Measurements from ENCODE around the gene INPP5E. TPM values are rescaled to one million over a fixed set of nuclear protein-coding genes. Genes with fewer than 3 reads are reported as not detected.

The INPP5E gene
- total RNA-seq, 3 donors from 2014 or later (not counting 1 experiment from before 2014, with no cell fraction given): 12.1 to 15.7 (median 14.4) TPM

DNA sequence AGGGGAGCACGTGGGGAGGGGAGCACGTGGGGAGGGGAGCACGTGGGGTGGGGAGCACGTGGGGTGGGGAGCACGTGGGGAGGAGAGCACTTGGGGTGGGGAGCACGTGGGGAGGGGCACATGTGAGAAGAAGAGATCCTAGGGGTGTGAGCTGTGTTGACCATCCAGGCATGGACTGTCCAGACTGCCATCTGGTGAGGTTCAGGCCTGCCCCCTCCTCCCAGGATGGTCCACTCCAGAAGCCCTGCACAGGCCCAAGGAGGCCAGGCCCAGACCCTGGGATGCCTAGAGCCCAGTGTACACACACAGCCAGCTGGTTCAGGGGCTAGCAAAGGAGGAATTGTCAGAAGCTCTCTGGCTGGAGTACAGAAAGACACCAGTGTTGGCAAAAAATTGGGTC, 42.0 kb downstream of the INPP5E start:
- peaks cover 29% of the 10 kb centered on the region for H3K4me1 ChIP-seq (ENCODE audit: control insufficient read depth, insufficient read depth, low read length)
- Mint-ChIP-seq H3K27me3 (ENCODE audit: low read depth in 2 of 2) (no peaks in the 10 kb centered on the region), H3K4me1 (peaks cover 12 to 20% of the 10 kb centered on the region in 2 donors), H3K9me3 (no peaks in the 10 kb centered on the region), H3K36me3 (no peaks in the 10 kb centered on the region), H3K27ac (no peak overlapping the region), H3K4me3 (no peak overlapping the region)
- DNase-seq (no peak), ATAC-seq (no peak)
- intact Hi-C loops (cut with micrococcal nuclease): no loop called here
- 90% methylated on average over 6 of the region's 6 CpGs for WGBS (ENCODE audit: insufficient coverage)
- no peaks in the 10 kb centered on the region for H3K27me3 ChIP-seq (ENCODE audit: control insufficient read depth, insufficient read depth, low read length)
- H3K9me3 ChIP-seq (ENCODE audit: control insufficient read depth, insufficient read depth, low read length): no peaks in the 10 kb centered on the region
- H3K27ac ChIP-seq (ENCODE audit: low read length): no peak overlapping the region
- H3K36me3 ChIP-seq (ENCODE audit: control insufficient read depth, insufficient read depth, low read length): peaks cover 37% of the 10 kb centered on the region
- H3K4me3 ChIP-seq (ENCODE audit: low read length): no peak overlapping the region
- TF ChIP-seq, protein P1, sequence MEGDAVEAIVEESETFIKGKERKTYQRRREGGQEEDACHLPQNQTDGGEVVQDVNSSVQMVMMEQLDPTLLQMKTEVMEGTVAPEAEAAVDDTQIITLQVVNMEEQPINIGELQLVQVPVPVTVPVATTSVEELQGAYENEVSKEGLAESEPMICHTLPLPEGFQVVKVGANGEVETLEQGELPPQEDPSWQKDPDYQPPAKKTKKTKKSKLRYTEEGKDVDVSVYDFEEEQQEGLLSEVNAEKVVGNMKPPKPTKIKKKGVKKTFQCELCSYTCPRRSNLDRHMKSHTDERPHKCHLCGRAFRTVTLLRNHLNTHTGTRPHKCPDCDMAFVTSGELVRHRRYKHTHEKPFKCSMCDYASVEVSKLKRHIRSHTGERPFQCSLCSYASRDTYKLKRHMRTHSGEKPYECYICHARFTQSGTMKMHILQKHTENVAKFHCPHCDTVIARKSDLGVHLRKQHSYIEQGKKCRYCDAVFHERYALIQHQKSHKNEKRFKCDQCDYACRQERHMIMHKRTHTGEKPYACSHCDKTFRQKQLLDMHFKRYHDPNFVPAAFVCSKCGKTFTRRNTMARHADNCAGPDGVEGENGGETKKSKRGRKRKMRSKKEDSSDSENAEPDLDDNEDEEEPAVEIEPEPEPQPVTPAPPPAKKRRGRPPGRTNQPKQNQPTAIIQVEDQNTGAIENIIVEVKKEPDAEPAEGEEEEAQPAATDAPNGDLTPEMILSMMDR (IDR thresholded peaks at IDR 0.05): no peak

DNA sequence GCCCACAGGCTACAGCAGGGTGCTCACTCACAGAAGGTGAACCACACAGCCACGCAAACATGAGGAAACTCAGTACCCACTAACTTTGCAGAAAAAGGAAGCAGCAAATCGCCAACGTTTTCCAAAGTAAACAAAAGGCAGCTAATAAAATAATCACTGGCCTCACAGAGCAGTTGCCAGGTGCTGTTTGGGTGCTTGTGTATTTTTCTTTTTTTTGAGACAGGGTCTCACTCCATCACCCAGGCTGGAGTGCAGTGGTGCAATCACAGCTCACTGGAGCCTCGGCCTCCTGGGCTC, 43.5 kb downstream of the INPP5E start:
- H3K27ac Mint-ChIP-seq: no peak overlapping the region
- WGBS (ENCODE audit: insufficient coverage): 92% methylated on average over 4 of the region's 4 CpGs
- intact Hi-C loops (cut with micrococcal nuclease): no loop called here
- H3K9me3 Mint-ChIP-seq: no peaks in the 10 kb centered on the region
- Histone ChIP-seq H3K4me1 (ENCODE audit: control insufficient read depth, insufficient read depth, low read length) (peaks cover 25% of the 10 kb centered on the region), H3K27me3 (ENCODE audit: control insufficient read depth, insufficient read depth, low read length) (no peaks in the 10 kb centered on the region), H3K36me3 (ENCODE audit: control insufficient read depth, insufficient read depth, low read length) (peaks cover 42% of the 10 kb centered on the region), H3K9me3 (ENCODE audit: control insufficient read depth, insufficient read depth, low read length) (no peaks in the 10 kb centered on the region), H3K27ac (ENCODE audit: low read length) (no peak overlapping the region), H3K4me3 (ENCODE audit: low read length) (no peak overlapping the region)
- H3K4me1 Mint-ChIP-seq: peaks cover 12 to 16% of the 10 kb centered on the region in 2 donors
- ATAC-seq: no peak
- H3K4me3 Mint-ChIP-seq: no peak overlapping the region
- no peaks in the 10 kb centered on the region for H3K36me3 Mint-ChIP-seq
- TF ChIP-seq, protein P1 (IDR thresholded peaks at IDR 0.05): no peak
- no peaks in the 10 kb centered on the region for H3K27me3 Mint-ChIP-seq (ENCODE audit: low read depth in 2 of 2)
- DNase-seq: no peak

DNA sequence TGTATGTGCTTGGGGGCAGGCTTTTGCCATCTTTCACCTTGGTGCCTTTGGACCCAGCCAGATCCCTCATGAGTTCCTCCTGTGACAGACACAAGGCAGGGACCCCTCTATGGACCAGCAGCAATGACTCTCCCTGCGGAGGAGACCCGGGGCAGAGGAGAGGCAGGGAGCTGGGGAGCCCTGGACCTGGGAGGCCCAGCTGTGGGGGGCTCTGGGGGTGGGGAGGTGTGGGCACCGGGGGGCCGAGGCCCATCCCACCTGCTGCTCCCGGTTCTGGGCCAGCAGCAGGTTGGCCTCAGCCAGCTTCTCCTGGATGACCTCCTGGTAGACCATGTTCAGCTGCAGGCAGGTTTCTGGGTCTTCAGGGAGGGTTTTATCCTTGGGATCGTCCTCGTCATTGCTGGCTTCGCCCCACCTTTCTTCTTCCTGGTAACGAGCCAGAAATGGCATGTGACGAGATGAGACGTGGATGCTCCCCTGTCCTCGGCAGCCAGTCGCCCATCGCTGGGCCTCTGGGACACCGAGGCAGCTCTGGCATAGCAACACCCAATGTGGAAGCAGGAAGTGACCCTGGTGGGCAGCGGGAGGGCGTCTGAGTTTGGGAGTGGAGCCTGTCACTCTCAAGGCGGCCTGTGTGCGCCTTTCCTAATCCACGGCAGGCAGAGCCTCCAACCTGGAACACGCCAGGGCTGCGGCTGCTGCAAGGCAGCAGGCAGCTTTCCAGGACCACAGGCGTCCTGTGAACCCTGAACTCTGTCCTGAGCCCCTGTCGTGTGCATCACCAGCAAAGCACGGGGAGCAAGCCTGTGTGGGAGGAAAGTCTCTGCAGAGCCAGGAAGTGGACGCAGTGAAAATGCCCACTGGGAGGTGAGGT, 44.1 kb downstream of the INPP5E start:
- TF ChIP-seq, protein P1 (IDR thresholded peaks at IDR 0.05): no peak
- WGBS (ENCODE audit: insufficient coverage): 98% methylated on average over 26 of the region's 26 CpGs

DNA sequence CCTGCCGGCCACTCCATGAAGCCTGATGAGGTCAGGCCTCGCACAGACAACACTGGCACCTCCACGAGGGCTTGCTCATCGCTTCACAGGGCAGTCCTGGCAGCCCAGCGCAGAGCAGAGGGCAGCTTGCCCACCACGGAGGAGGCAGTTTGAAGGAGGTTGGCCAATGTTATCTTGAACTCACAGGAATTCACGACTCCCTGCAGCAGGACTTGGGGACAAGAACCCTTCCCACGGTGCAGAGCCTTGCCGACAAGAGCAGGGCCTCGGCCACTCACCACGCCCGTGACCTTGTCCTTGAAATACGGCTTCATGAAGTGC, 44.7 kb downstream of the INPP5E start:
- no peaks in the 10 kb centered on the region for H3K36me3 Mint-ChIP-seq
- 95% methylated on average over 13 of the region's 13 CpGs for WGBS (ENCODE audit: insufficient coverage)
- H3K27me3 Mint-ChIP-seq (ENCODE audit: low read depth in 2 of 2): no peaks in the 10 kb centered on the region
- no peak overlapping the region for H3K27ac Mint-ChIP-seq
- Histone ChIP-seq H3K4me1 (ENCODE audit: control insufficient read depth, insufficient read depth, low read length) (peaks cover 17% of the 10 kb centered on the region), H3K36me3 (ENCODE audit: control insufficient read depth, insufficient read depth, low read length) (peaks cover 42% of the 10 kb centered on the region), H3K9me3 (ENCODE audit: control insufficient read depth, insufficient read depth, low read length) (no peaks in the 10 kb centered on the region), H3K4me3 (ENCODE audit: low read length) (no peak overlapping the region), H3K27me3 (ENCODE audit: control insufficient read depth, insufficient read depth, low read length) (no peaks in the 10 kb centered on the region), H3K27ac (ENCODE audit: low read length) (no peak overlapping the region)
- TF ChIP-seq, protein P1 (IDR thresholded peaks at IDR 0.05): no peak
- intact Hi-C loops (cut with micrococcal nuclease): no loop called here
- no peak overlapping the region for H3K4me3 Mint-ChIP-seq
- H3K9me3 Mint-ChIP-seq: no peaks in the 10 kb centered on the region
- H3K4me1 Mint-ChIP-seq: peaks cover 10 to 12% of the 10 kb centered on the region in 2 donors
- no peak for DNase-seq
- no peak for ATAC-seq

More for the DNA sequence above, 44.1 kb downstream of the INPP5E start:
- no peak for ATAC-seq
- H3K36me3 ChIP-seq (ENCODE audit: control insufficient read depth, insufficient read depth, low read length): peaks cover 42% of the 10 kb centered on the region
- no peak overlapping the region for H3K4me3 ChIP-seq (ENCODE audit: low read length)
- no peak overlapping the region for H3K4me3 Mint-ChIP-seq
- no peaks in the 10 kb centered on the region for H3K36me3 Mint-ChIP-seq
- H3K27ac Mint-ChIP-seq: no peak overlapping the region
- H3K27ac ChIP-seq (ENCODE audit: low read length): no peak overlapping the region
- H3K4me1 Mint-ChIP-seq: peaks cover 11 to 12% of the 10 kb centered on the region in 2 donors
- H3K4me1 ChIP-seq (ENCODE audit: control insufficient read depth, insufficient read depth, low read length): peaks cover 22% of the 10 kb centered on the region
- no peak for DNase-seq
- no peaks in the 10 kb centered on the region for H3K27me3 Mint-ChIP-seq (ENCODE audit: low read depth in 2 of 2)
- H3K9me3 ChIP-seq (ENCODE audit: control insufficient read depth, insufficient read depth, low read length): no peaks in the 10 kb centered on the region
- intact Hi-C loops (cut with micrococcal nuclease): no loop called here
- no peaks in the 10 kb centered on the region for H3K9me3 Mint-ChIP-seq
- no peaks in the 10 kb centered on the region for H3K27me3 ChIP-seq (ENCODE audit: control insufficient read depth, insufficient read depth, low read length)

Measured in natural killer cell (primary cell).